Measurements from ENCODE around the gene KCNJ15.

DNA sequence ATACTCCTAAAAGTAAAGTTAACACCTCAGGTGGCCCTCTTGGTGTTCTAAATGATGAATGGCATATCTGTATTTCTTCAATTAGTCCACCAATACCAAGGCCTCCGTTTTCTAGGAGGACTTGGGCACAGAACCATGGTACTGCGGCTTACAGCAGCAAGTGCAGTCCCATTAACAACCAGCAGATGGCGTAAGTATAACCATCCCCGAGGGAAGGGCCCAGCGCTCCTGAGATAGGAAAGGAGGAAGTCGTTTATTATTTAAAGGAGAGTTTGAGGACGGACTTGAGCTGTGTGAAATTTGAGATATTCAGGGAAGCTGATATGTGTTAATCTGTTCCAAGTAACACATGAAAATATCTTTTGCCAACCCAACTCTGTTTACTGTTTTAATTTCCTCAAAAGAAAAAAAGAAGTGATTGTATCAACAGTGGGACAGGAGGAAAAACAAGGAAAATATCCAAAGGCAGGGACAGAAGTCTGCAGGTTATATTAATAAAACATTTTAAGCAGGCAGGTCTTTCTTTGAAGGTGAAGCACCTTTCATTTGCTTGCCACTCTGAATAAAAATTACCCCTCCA is 37.7 kb upstream of the KCNJ15 start:
- TF ChIP-seq, protein P1, sequence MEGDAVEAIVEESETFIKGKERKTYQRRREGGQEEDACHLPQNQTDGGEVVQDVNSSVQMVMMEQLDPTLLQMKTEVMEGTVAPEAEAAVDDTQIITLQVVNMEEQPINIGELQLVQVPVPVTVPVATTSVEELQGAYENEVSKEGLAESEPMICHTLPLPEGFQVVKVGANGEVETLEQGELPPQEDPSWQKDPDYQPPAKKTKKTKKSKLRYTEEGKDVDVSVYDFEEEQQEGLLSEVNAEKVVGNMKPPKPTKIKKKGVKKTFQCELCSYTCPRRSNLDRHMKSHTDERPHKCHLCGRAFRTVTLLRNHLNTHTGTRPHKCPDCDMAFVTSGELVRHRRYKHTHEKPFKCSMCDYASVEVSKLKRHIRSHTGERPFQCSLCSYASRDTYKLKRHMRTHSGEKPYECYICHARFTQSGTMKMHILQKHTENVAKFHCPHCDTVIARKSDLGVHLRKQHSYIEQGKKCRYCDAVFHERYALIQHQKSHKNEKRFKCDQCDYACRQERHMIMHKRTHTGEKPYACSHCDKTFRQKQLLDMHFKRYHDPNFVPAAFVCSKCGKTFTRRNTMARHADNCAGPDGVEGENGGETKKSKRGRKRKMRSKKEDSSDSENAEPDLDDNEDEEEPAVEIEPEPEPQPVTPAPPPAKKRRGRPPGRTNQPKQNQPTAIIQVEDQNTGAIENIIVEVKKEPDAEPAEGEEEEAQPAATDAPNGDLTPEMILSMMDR (IDR thresholded peaks at IDR 0.05): peak; percentile 62 to 99 (median 98)
- no peak for TF ChIP-seq POLR2A (IDR thresholded peaks at IDR 0.05)

All from esophagus squamous epithelium (tissue), 4 donors.